PC-3 (cell line): ENCODE data around the gene GPC1. TPM values are rescaled to one million over a fixed set of nuclear protein-coding genes. Genes with fewer than 3 reads are reported as not detected.

Source experiments
- ATAC-seq: fragments of 200-7000 bp; cut with Tn5 transposase; 2 replicates; pipeline ENCODE4 v1.9.1; 2020; ENCODE audit warnings: mild to moderate bottlenecking, moderate library complexity
- BruUV-seq: library from RNA; stranded (reverse); fragments of 400-500 nt; replicated peaks from 2 replicates; lab custom pipeline; 2021; lab: Mats Ljungman, UMichigan
- CTCF ChIA-PET: fragments of 300-600 bp; sonication (Branson Sonifier 250); formaldehyde crosslinking; loops from one replicate; lab custom pipeline; 2022; ENCODE audit warnings: antibody characterized with exemption; lab: Charles Lee
- POLR2A ChIA-PET: fragments of 300-600 bp; sonication (Branson Sonifier 250); formaldehyde crosslinking; loops from one replicate; lab custom pipeline; 2022; ENCODE audit warnings: antibody characterized with exemption; ENCODE audit not compliant: unreplicated experiment; lab: Charles Lee
- DNase-seq: peaks from one replicate; pipeline ENCODE4 v3.0.0-alpha.2; 2015
- H2AFZ ChIP-seq: fragments of 300-600 bp; sonication (generic); 2 replicates; pipeline ENCODE4 v1.6.0; 2016; ENCODE audit warnings: antibody characterized with exemption, low read length
- H3F3A ChIP-seq: fragments of 300-600 bp; sonication (generic); one replicate; pipeline ENCODE4 v1.6.0; 2017; ENCODE audit warnings: antibody characterized with exemption, low read length, control low read depth, mild to moderate bottlenecking; ENCODE audit not compliant: unreplicated experiment
- H3K27ac ChIP-seq: fragments of 300-600 bp; sonication (generic); 2 replicates; pipeline ENCODE4 v1.5.1; 2016; ENCODE audit warnings: mild to moderate bottlenecking, low read length
- H3K27me3 ChIP-seq: fragments of 300-600 bp; sonication (generic); 2 replicates; pipeline ENCODE4 v1.6.1; 2016; ENCODE audit warnings: low read length, mixed read lengths
- H3K36me3 ChIP-seq: fragments of 300-600 bp; sonication (generic); 2 replicates; pipeline ENCODE4 v1.6.1; 2016; ENCODE audit warnings: low read depth, mixed run types, low read length, mixed read lengths
- H3K4me1 ChIP-seq: fragments of 300-600 bp; sonication (generic); 2 replicates; pipeline ENCODE4 v1.5.1; 2016; ENCODE audit warnings: low read length; ENCODE audit not compliant: insufficient read depth
- H3K4me2 ChIP-seq: fragments of 300-600 bp; sonication (generic); 2 replicates; pipeline ENCODE4 v1.6.0; 2016; ENCODE audit warnings: low read length
- H3K4me3 ChIP-seq: fragments of 300-600 bp; sonication (generic); 2 replicates; pipeline ENCODE4 v1.5.1; 2016; ENCODE audit warnings: mild to moderate bottlenecking, low read length, mixed read lengths
- H3K79me2 ChIP-seq: fragments of 300-600 bp; sonication (generic); 2 replicates; pipeline ENCODE4 v1.6.1; 2017; ENCODE audit warnings: low read length, mixed read lengths
- H3K9ac ChIP-seq: fragments of 300-600 bp; sonication (generic); 2 replicates; pipeline ENCODE4 v1.6.0; 2016; ENCODE audit warnings: mild to moderate bottlenecking, low read length
- H3K9me2 ChIP-seq: fragments of 300-600 bp; sonication (generic); replicated peaks from 2 replicates; pipeline ENCODE4 v1.6.1; 2016; ENCODE audit warnings: mixed run types, low read length, mixed read lengths
- H3K9me3 ChIP-seq: fragments of 300-600 bp; sonication (generic); 2 replicates; pipeline ENCODE4 v1.6.1; 2016; ENCODE audit warnings: low read length, mixed read lengths
- H4K20me1 ChIP-seq: fragments of 300-600 bp; sonication (generic); 2 replicates; pipeline ENCODE4 v1.6.1; 2016; ENCODE audit warnings: low read length, mixed read lengths
- CTCF ChIP-seq: fragments of 300-600 bp; sonication (generic); conservative IDR thresholded peaks from 2 replicates; pipeline ENCODE4 v1.5.1; 2017; ENCODE audit warnings: antibody characterized with exemption, low read depth, mild to moderate bottlenecking, low read length
- EZH2 ChIP-seq: fragments of 300-600 bp; sonication (generic); IDR thresholded peaks from one replicate; pipeline ENCODE4 v1.6.1; 2017; ENCODE audit warnings: antibody characterized with exemption, mild to moderate bottlenecking, low read length; ENCODE audit not compliant: unreplicated experiment
- EZH2phosphoT487 ChIP-seq: fragments of 300-600 bp; sonication (generic); IDR thresholded peaks from 2 replicates; pipeline ENCODE4 v1.6.1; 2018; ENCODE audit warnings: mild to moderate bottlenecking, antibody characterized with exemption, low read length, borderline replicate concordance
- intact Hi-C: fragments of 100-400 bp; cut with micrococcal nuclease; formaldehyde crosslinking; loops from 2 replicates; pipeline ENCODE4 v1.9.0; 2023
- total RNA-seq: library from RNA; depleted of rRNA; stranded (reverse); fragments of >200 nt; gene quantifications from 2 replicates; pipeline ENCODE4 v1.2.3, GENCODE V29; 2014

GPC1 gene
- total RNA-seq, 1 experiment from 2014 or later: 37.1 TPM

- H3K36me3 ChIP-seq: peaks cover 6% of the 10 kb centered on the region
- no peaks in the 10 kb centered on the region for H3K4me1 ChIP-seq
- TSS peak; percentile 3 for BruUV-seq
- H4K20me1 ChIP-seq: no peaks in the 10 kb centered on the region
- H3K9me3 ChIP-seq: no peaks in the 10 kb centered on the region
- H3K9ac ChIP-seq: no peak overlapping the region
- no peak overlapping the region for H3K27ac ChIP-seq
- POLR2A ChIA-PET: no interaction called here
- H3K4me2 ChIP-seq: no peak overlapping the region
- H3K4me3 ChIP-seq: no peak overlapping the region
- no peaks in the 10 kb centered on the region for H3F3A ChIP-seq
- ATAC-seq (no peak), DNase-seq (no peak)
- TF ChIP-seq EZH2phosphoT487: no peak
- TF ChIP-seq EZH2: no peak
- TF ChIP-seq CTCF: no peak
- H3K9me2 ChIP-seq: no peaks in the 10 kb centered on the region
- intact Hi-C loops: no loop called here
- H3K27me3 ChIP-seq: no peaks in the 10 kb centered on the region
- CTCF ChIA-PET: no interaction called here
- H2AFZ ChIP-seq: no peak overlapping the region
- no peaks in the 10 kb centered on the region for H3K79me2 ChIP-seq
These were observed 30.5 kb downstream of the GPC1 start for GRCh38 chr2:240465765-240466578.

- intact Hi-C loops: no loop called here
- ATAC-seq: no peak
- CTCF ChIA-PET: no interaction called here
These were observed 31.2 kb downstream of the GPC1 start for GRCh38 chr2:240466579-240467148.

More at GRCh38 chr2:240466579-240467148, 31.2 kb downstream of the GPC1 start:
- no peak overlapping the region for H3K4me2 ChIP-seq
- no peak overlapping the region for H3K9ac ChIP-seq
- no peak overlapping the region for H2AFZ ChIP-seq
- TF ChIP-seq CTCF (no peak), EZH2phosphoT487 (no peak), EZH2 (no peak)
- DNase-seq: no peak
- no peaks in the 10 kb centered on the region for H3K4me1 ChIP-seq
- H3K36me3 ChIP-seq: peaks cover 6% of the 10 kb centered on the region
- H3K9me3 ChIP-seq: no peaks in the 10 kb centered on the region
- BruUV-seq: no TSS peak
- no peaks in the 10 kb centered on the region for H3K79me2 ChIP-seq
- H3F3A ChIP-seq: no peaks in the 10 kb centered on the region
- H3K27me3 ChIP-seq: no peaks in the 10 kb centered on the region
- H3K9me2 ChIP-seq: no peaks in the 10 kb centered on the region
- H3K4me3 ChIP-seq: no peak overlapping the region
- H3K27ac ChIP-seq: no peak overlapping the region
- H4K20me1 ChIP-seq: no peaks in the 10 kb centered on the region
- POLR2A ChIA-PET: no interaction called here
